HG03378 (cell line): ENCODE results near the gene DNAJC11.

Experiments used
- ATAC-seq: cut with Tn5 transposase; IDR thresholded peaks from one replicate; pipeline ENCODE4 v1.9.1; 2021; ENCODE audit warnings: mild to moderate bottlenecking, moderate library complexity; ENCODE audit not compliant: unreplicated experiment

The DNAJC11 gene

GRCh38 chr1:6588128-6588892, 113.3 kb downstream of the DNAJC11 start:
- no peak for ATAC-seq

GRCh38 chr1:6587261-6588005, 114.2 kb downstream of the DNAJC11 start:
- no peak for ATAC-seq

- ATAC-seq: no peak
Observed at GRCh38 chr1:6586404-6586816, 115.2 kb downstream of the DNAJC11 start.

GRCh38 chr1:6585841-6586240, 115.8 kb downstream of the DNAJC11 start:
- no peak for ATAC-seq

GRCh38 chr1:6585081-6585722, 116.4 kb downstream of the DNAJC11 start:
- no peak for ATAC-seq
